CD14-positive monocyte (primary cell): Measurements from ENCODE around the gene CPOX. TPM values are rescaled to one million over a fixed set of nuclear protein-coding genes. Genes with fewer than 3 reads are reported as not detected.
A peak's percentile ranks its signal among the peaks of the same experiment; 100 is the strongest.

Experiments used
- DNase-seq, 3 donors: peaks; one replicate each; pipeline ENCODE4 v3.0.0-alpha.2; 2011 to 2022
- H2AFZ ChIP-seq: 2 replicates; pipeline ENCODE4 v1.6.0; 2012; ENCODE audit warnings: mild to moderate bottlenecking, low read depth, low read length, inconsistent platforms; ENCODE audit not compliant: insufficient read depth, poor library complexity, severe bottlenecking
- H3K27ac ChIP-seq, 2 donors: 1 replicate in 1 of 2; 2 replicates in 1 of 2; pipeline ENCODE4 v1.5.1; 2012 to 2013; ENCODE audit warnings: low read length in 2 of 2, control low read depth in 1 of 2, inconsistent platforms in 1 of 2, low read depth in 1 of 2, mild to moderate bottlenecking in 1 of 2
- H3K27me3 ChIP-seq, 2 donors: one replicate each; pipeline versions ENCODE4 v1.6.0 to v1.6.1; 2011 to 2013; ENCODE audit warnings: low read length in 2 of 2; ENCODE audit not compliant: control insufficient read depth in 2 of 2, insufficient read depth in 2 of 2
- H3K36me3 ChIP-seq, 2 donors: replicated peaks in 1 of 2; 1 replicate in 1 of 2; 2 replicates in 1 of 2; pipeline versions ENCODE4 v1.5.1 to v1.6.1; 2012 to 2013; ENCODE audit warnings: low read length in 2 of 2, control low read depth in 1 of 2, inconsistent platforms in 1 of 2, mild to moderate bottlenecking in 1 of 2; ENCODE audit not compliant: insufficient read depth in 2 of 2, control insufficient read depth in 1 of 2
- H3K4me1 ChIP-seq, 2 donors: 1 replicate in 1 of 2; 2 replicates in 1 of 2; pipeline versions ENCODE4 v1.5.1 to v1.6.1; 2012 to 2013; ENCODE audit warnings: low read length in 2 of 2, control low read depth in 1 of 2, inconsistent platforms in 1 of 2, mild to moderate bottlenecking in 1 of 2, moderate library complexity in 1 of 2; ENCODE audit not compliant: insufficient read depth in 2 of 2, control insufficient read depth in 1 of 2
- H3K4me2 ChIP-seq: replicated peaks from 2 replicates; pipeline ENCODE3; 2012; ENCODE audit warnings: low read length, moderate library complexity, mild to moderate bottlenecking; ENCODE audit not compliant: poor library complexity, severe bottlenecking; ENCODE audit errors: extremely low read depth
- H3K4me3 ChIP-seq, 3 experiments: fragments of 200-600 bp in 1 of 3; sonication (generic) in 1 of 3; replicated peaks in 1 of 3; 1 replicate in 2 of 3; 2 replicates in 1 of 3; pipeline ENCODE4 v1.5.1; 2011 to 2013; ENCODE audit warnings: low read length in 3 of 3, mild to moderate bottlenecking in 3 of 3, control low read depth in 2 of 3, low read depth in 2 of 3, inconsistent platforms in 1 of 3, moderate library complexity in 1 of 3
- H3K79me2 ChIP-seq: 2 replicates; pipeline ENCODE4 v1.6.0; 2012; ENCODE audit warnings: mild to moderate bottlenecking, control low read depth, inconsistent platforms, low read length, moderate library complexity; ENCODE audit not compliant: insufficient read depth
- H3K9ac ChIP-seq: 2 replicates; pipeline ENCODE4 v1.6.0; 2017; ENCODE audit warnings: low read length, mild to moderate bottlenecking; ENCODE audit not compliant: insufficient read depth, poor library complexity, severe bottlenecking
- H3K9me3 ChIP-seq, 2 donors: replicated peaks in 1 of 2; 1 replicate in 1 of 2; 2 replicates in 1 of 2; pipeline versions ENCODE4 v1.5.1 to v1.6.1; 2012 to 2013; ENCODE audit warnings: low read length in 2 of 2, control low read depth in 1 of 2; ENCODE audit not compliant: control insufficient read depth in 1 of 2, insufficient read depth in 1 of 2
- H4K20me1 ChIP-seq: 2 replicates; pipeline ENCODE4 v1.6.0; 2012; ENCODE audit warnings: mild to moderate bottlenecking, low read length, control low read depth, moderate library complexity; ENCODE audit not compliant: insufficient read depth
- H3K27ac Mint-ChIP-seq, 7 donors: one replicate each; pipeline ENCODE4 v1.8.0; 2020; ENCODE audit warnings: mild to moderate bottlenecking in 7 of 7, mixed read lengths in 7 of 7, moderate library complexity in 6 of 7, inconsistent platforms in 2 of 7
- H3K27me3 Mint-ChIP-seq, 3 donors: one replicate each; pipeline ENCODE4 v1.8.0; 2021 to 2022; ENCODE audit warnings: low read depth in 3 of 3, mild to moderate bottlenecking in 3 of 3, mixed read lengths in 3 of 3, moderate library complexity in 3 of 3, inconsistent platforms in 1 of 3
- H3K36me3 Mint-ChIP-seq, 2 donors: one replicate each; pipeline ENCODE4 v1.8.0; 2020; ENCODE audit warnings: mixed read lengths in 2 of 2, inconsistent platforms in 1 of 2, mild to moderate bottlenecking in 1 of 2
- H3K4me1 Mint-ChIP-seq: one replicate; pipeline ENCODE4 v1.8.0; 2020; ENCODE audit warnings: mild to moderate bottlenecking, mixed read lengths
- H3K4me3 Mint-ChIP-seq, 2 donors: one replicate each; pipeline ENCODE4 v1.8.0; 2020; ENCODE audit warnings: mild to moderate bottlenecking in 2 of 2, mixed read lengths in 2 of 2, moderate library complexity in 1 of 2
- H3K9me3 Mint-ChIP-seq, 7 donors: one replicate each; pipeline ENCODE4 v1.8.0; 2020 to 2022; ENCODE audit warnings: mixed read lengths in 7 of 7, mild to moderate bottlenecking in 6 of 7, moderate library complexity in 6 of 7, inconsistent platforms in 2 of 7
- WGBS: methylation state at CpG from one replicate; pipeline ENCODE4 v1.1.5; 2013; ENCODE audit warnings: missing lambda C conversion rate; ENCODE audit not compliant: insufficient coverage; 5-methylcytosine and 5-hydroxymethylcytosine counted together
- intact Hi-C, 2 donors: fragments of 100-400 bp; cut with micrococcal nuclease; formaldehyde crosslinking; loops; one replicate each; pipeline versions ENCODE4 v1.15.0 to v1.15.1; 2023
- polyA plus RNA-seq, 3 donors: library from polyadenylated mRNA; depleted of rRNA in 1 of 3; unstranded in 2 of 3; stranded (reverse) in 1 of 3; fragments of 300-500 nt in 2 of 3; fragments of >200 nt in 1 of 3; fragmentation: Illumina TruSeq in 2 of 3; gene quantifications; 1 replicate in 2 of 3; 2 replicates in 1 of 3; pipeline ENCODE4 v1.2.3, GENCODE V29; 2012 to 2021
- TF ChIP-seq, protein P1 (sequence below): fragments of 200-600 bp; IDR thresholded peaks from one replicate; pipeline ENCODE4 v1.8.0; 2022; ENCODE audit warnings: antibody characterized with exemption, mild to moderate bottlenecking

CPOX gene
- polyA plus RNA-seq, 3 donors, result 4.2 to 12.8 (median 5.2) TPM

DNA sequence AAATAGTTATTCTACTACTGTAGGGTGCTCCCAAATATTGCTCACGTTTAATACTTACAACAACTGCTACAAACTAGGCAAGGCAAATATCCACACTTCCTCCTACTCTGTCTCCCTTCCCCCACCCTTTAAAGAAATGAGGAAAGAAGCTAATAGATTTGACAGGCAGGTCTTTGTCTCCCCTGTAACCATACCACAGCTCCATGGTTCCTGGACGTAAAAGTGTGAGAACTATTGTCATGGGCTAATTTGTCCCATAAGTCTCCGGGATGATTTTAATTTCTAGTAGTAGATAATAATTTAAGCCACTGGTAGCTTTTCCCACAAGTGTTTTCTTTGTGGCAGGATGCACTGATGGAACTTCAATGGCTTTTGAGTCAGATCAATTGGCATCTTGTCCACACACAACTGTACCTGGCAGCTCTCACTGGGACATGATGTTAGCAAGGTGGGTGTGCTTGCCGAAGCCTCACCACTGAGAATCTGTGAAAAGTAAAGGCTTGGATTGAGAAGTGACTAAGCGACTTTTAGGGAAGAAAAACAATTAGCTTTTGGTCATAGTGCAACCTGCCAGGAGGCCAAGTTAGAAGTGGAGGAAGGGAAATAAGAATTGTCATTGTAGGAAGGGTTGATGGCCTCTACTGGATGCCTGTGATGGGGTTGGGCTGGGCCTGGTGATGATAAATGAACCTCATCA lies 1.4 kb upstream of the CPOX start:
- Histone ChIP-seq H3K9me3 (no peaks in the 10 kb centered on the region), H3K27ac (peak overlapping the region in 1 of 2 donors; percentile 12), H3K4me2 (no peak overlapping the region), H3K4me3 (no peak overlapping the region), H2AFZ (no peak overlapping the region), H3K9ac (no peak overlapping the region), H3K36me3 (peaks cover 10 to 15% of the 10 kb centered on the region in 2 donors), H3K27me3 (no peaks in the 10 kb centered on the region), H3K79me2 (peaks cover 25% of the 10 kb centered on the region), H3K4me1 (peaks cover 50 to 67% of the 10 kb centered on the region in 2 donors), H4K20me1 (peaks cover 10% of the 10 kb centered on the region)
- TF ChIP-seq, protein P1, sequence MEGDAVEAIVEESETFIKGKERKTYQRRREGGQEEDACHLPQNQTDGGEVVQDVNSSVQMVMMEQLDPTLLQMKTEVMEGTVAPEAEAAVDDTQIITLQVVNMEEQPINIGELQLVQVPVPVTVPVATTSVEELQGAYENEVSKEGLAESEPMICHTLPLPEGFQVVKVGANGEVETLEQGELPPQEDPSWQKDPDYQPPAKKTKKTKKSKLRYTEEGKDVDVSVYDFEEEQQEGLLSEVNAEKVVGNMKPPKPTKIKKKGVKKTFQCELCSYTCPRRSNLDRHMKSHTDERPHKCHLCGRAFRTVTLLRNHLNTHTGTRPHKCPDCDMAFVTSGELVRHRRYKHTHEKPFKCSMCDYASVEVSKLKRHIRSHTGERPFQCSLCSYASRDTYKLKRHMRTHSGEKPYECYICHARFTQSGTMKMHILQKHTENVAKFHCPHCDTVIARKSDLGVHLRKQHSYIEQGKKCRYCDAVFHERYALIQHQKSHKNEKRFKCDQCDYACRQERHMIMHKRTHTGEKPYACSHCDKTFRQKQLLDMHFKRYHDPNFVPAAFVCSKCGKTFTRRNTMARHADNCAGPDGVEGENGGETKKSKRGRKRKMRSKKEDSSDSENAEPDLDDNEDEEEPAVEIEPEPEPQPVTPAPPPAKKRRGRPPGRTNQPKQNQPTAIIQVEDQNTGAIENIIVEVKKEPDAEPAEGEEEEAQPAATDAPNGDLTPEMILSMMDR, result no peak
- no peak overlapping the region for H3K4me3 Mint-ChIP-seq
- H3K27ac Mint-ChIP-seq, result peak overlapping the region in 6 of 7 donors; percentile 42 to 85 (median 67)
- WGBS, result 69% methylated on average over 2 of the region's 5 CpGs
- intact Hi-C loops, result loop anchor here (5.0 to 10.0 kb wide), 3 partner anchors 67 to 218 kb away; partner anchors contain the start of gene ST3GAL6 (in 1 of the 2)
- peaks cover 65% of the 10 kb centered on the region for H3K4me1 Mint-ChIP-seq
- H3K9me3 Mint-ChIP-seq, result no peaks in the 10 kb centered on the region
- DNase-seq, result peak in 2 of 3 donors; percentile 25 to 41
- peaks cover 0 to 5% (median 2%) of the 10 kb centered on the region in 3 donors for H3K27me3 Mint-ChIP-seq
- H3K36me3 Mint-ChIP-seq, result peaks cover 11 to 15% of the 10 kb centered on the region in 2 donors

DNA sequence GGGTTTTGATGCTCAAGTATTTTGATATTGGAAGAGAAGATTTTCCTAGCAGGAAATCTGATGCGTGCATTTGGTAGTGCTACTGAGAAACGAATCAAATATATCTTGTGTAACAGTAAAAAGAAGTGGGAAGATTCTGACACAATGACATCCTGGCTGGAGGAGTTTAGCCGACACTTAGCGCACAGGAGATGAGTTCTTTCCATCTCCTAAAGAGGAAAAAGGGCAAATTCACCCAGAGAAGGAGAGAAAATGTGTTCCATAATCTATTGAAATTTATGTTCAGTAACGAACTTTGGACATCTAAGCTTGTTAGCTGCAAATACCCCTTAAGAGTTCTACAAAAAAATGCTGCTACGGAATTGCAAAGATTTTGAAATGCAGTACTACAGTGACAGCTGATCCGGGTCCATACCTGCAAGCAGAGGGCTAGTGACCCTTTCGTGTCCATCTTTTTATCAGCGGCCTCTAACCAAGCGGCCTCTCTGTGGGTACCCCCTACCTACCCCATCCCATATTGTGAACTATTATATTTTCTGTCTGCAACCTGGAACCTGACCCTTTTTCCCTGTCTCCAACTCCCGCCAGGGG lies 971 bp downstream of the CPOX start:
- 24% methylated on average over 6 of the region's 11 CpGs for WGBS

More for the DNA sequence above, 971 bp downstream of the CPOX start:
- TF ChIP-seq, protein P1, result no peak
- Histone ChIP-seq H3K4me3 (peak overlapping the region; percentile 54 to 83 (median 75)), H4K20me1 (peaks cover 12% of the 10 kb centered on the region), H2AFZ (peak overlapping the region; percentile 90), H3K4me1 (peaks cover 46 to 64% of the 10 kb centered on the region in 2 donors), H3K4me2 (peak overlapping the region; percentile 88), H3K36me3 (peaks cover 15 to 20% of the 10 kb centered on the region in 2 donors), H3K9ac (peak overlapping the region; percentile 71), H3K79me2 (peaks cover 25% of the 10 kb centered on the region), H3K9me3 (no peaks in the 10 kb centered on the region), H3K27me3 (no peaks in the 10 kb centered on the region), H3K27ac (peak overlapping the region in 1 of 2 donors; percentile 80)
- no peaks in the 10 kb centered on the region for H3K9me3 Mint-ChIP-seq
- H3K27me3 Mint-ChIP-seq, result peaks cover 0 to 5% (median 0%) of the 10 kb centered on the region in 3 donors
- intact Hi-C loops, result loop anchor here in 1 of 2 donors (5.0 to 10.0 kb wide), 2 partner anchors 65 to 172 kb away; partner anchors contain the start of gene ST3GAL6
- H3K4me1 Mint-ChIP-seq, result peaks cover 63% of the 10 kb centered on the region
- peak overlapping the region in 5 of 7 donors; percentile 11 to 80 (median 71) for H3K27ac Mint-ChIP-seq
- H3K4me3 Mint-ChIP-seq, result peak overlapping the region; percentile 87 to 96
- H3K36me3 Mint-ChIP-seq, result peaks cover 16 to 23% of the 10 kb centered on the region in 2 donors
- no peak for DNase-seq
